Measurements from ENCODE around the gene CLIP2.
"Not testable (repeated sequence)": the region's sequence is repeated elsewhere in the genome, so short reads cannot be mapped to it uniquely, and the experiment has no call there.

The CLIP2 gene

DNA sequence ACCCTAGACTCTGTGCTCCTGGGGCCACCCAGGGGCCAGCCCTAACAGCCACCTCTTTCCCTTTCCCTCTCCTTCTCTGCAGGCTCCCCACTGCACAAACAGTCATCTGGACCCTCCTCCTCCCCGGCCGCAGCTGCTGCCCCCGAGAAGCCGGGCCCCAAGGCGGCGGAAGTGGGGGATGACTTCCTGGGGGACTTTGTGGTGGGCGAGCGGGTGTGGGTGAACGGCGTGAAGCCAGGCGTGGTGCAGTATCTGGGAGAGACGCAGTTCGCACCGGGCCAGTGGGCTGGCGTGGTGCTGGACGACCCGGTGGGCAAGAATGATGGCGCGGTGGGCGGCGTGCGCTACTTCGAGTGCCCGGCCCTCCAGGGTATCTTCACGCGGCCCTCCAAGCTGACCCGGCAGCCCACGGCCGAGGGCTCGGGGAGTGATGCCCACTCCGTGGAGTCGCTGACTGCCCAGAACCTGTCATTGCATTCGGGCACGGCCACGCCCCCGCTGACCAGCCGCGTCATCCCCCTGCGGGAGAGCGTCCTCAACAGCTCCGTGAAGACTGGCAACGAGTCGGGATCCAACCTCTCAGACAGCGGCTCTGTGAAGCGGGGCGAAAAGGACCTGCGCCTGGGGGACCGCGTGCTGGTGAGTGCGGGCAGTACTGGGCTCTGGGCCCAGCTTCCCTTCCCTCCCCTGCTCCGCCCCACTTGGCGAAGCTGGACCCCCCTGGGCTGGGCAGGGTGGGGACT lies 49.3 kb downstream of the CLIP2 start:
- no peak for DNase-seq

DNA sequence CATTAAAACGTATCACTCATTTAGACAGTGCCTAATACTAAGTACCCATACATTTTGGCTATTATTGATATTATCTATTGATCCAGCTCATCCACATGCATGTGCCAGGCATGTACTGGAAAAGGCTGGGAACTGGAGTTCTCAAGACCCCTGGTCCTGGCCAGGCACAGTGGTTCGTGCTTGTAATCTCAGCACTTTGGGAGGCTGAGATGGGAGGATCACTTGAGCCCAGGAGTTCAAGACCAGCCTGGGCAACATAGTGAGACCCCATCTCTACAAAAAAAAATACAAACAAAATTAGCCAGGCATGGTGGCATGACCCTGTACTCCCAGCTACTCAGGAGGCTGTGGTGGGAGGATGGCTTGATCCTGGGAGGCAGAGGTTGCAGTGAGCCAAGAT lies 50.4 kb downstream of the CLIP2 start:
- DNase-seq: not testable (repeated sequence)

DNA sequence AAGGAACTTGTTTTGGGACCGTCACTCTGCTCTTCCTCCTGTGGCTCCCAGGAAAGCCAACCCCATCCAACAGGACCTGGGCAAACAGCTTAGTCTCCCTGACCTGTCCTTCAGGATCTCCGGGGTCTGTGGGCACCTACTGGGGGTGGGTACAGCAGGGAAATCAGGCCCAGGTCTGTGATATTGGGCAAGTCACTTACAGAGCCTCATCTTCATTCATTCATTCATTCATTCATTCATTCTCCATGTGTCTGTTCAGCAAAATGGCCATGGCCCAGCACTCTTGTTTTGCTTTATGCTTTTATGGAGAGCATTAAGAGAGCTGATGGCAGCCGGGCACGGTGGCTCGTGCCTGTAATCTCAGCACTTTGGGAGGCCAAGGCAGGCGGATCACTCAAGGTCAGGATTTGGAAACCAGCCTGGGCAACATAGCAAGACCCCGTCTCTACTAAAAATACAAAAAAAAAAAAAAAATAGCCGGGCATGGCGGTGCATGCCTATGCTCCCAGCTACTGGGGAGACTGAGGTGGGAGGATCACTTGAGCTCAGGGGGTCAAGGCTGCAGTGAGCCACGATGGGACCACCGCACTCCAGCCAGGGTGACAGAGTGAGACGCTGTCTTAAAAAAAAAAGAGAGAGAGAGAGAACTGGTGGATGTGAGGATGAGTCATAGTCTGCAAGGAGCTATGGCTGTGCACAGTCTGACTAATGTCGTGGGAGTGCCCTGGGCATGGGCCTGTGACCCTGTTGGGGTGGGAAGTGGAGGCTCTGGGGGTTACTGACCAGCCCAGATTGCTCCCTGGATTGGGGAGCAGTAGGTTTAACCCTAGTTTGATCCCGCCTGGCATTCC lies 54.3 kb downstream of the CLIP2 start:
- DNase-seq: no peak

DNA sequence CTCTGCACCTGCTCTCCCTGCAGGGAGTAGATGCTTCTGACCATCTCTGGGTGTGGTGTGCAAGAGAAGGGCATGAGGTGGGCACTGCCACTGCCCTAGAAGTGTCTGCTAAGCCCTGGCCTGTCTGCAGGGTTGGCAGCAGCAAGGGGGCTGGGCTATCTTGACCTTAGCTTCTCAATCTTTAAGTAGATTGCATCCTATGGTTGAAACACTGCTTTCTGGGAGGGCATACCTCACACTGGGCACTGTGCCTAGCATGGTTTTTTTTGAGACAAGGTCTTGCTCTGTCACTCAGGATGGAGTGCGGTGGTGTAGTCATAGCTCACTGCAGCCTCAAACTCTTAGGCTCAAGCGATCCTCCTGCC lies 54.9 kb downstream of the CLIP2 start:
- no peak for DNase-seq

- DNase-seq: no peak
Measured at GRCh38 chr7:74344786-74345185, 55.6 kb downstream of the CLIP2 start.

- DNase-seq: no peak
Measured at GRCh38 chr7:74345970-74346369, 56.8 kb downstream of the CLIP2 start.

- no peak for DNase-seq
Measured at GRCh38 chr7:74349621-74350020, 60.4 kb downstream of the CLIP2 start.

GRCh38 chr7:74350751-74351150 lies 61.5 kb downstream of the CLIP2 start:
- no peak for DNase-seq

DNA sequence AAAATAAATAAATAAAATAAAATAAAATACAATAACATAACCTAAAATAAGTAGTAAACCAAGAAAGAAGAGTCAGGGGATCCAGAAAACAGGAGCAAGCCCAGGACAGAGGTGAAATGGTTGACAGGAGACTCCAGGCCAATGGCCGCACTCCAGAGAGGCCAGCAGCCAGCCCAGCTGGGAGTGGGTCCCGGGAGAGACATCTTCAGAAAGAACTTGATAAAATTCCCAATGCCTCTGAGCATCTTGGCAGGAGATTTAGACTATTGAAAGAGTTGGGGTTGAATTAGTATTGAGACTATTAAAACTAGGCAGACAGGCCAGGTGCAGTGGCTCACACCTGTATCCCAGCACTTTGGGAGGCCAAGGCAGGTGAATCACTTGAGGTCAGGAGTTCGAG lies 62.6 kb downstream of the CLIP2 start:
- DNase-seq: no peak

- DNase-seq: not testable (repeated sequence)
Measured at GRCh38 chr7:74352551-74353138, 63.4 kb downstream of the CLIP2 start.

GRCh38 chr7:74354009-74354408 lies 64.8 kb downstream of the CLIP2 start:
- DNase-seq: no peak

GRCh38 chr7:74355091-74355490 lies 65.9 kb downstream of the CLIP2 start:
- DNase-seq: no peak

GRCh38 chr7:74356589-74357315 lies 67.5 kb downstream of the CLIP2 start:
- no peak for DNase-seq

- DNase-seq: no peak
Measured at GRCh38 chr7:74360008-74360407, 70.8 kb downstream of the CLIP2 start.

GRCh38 chr7:74362266-74362665 lies 73.1 kb downstream of the CLIP2 start:
- no peak for DNase-seq

DNA sequence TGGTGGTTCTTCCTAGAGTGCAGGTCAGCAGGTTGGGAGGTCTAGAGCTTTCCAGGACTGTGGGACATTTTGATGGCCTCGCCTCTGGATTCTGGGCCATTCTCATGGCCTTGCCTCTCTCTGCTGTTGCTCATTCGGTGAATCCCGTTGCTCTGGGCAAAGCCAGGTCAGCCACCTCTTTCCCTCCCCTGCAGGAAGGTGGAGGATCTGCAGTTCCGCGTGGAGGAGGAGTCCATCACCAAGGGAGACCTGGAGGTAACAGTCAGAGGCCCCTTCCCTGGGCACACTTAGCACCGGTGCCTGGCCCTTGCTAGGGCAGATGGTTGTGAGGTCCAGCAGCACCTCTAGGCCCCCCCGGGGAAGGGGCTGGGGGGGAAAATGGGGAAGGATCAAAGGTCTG lies 74.9 kb downstream of the CLIP2 start:
- no peak for DNase-seq

GRCh38 chr7:74365322-74366022 lies 76.3 kb downstream of the CLIP2 start:
- DNase-seq: no peak

- no peak for DNase-seq
Measured at GRCh38 chr7:74371381-74372341, 82.5 kb downstream of the CLIP2 start.

DNA sequence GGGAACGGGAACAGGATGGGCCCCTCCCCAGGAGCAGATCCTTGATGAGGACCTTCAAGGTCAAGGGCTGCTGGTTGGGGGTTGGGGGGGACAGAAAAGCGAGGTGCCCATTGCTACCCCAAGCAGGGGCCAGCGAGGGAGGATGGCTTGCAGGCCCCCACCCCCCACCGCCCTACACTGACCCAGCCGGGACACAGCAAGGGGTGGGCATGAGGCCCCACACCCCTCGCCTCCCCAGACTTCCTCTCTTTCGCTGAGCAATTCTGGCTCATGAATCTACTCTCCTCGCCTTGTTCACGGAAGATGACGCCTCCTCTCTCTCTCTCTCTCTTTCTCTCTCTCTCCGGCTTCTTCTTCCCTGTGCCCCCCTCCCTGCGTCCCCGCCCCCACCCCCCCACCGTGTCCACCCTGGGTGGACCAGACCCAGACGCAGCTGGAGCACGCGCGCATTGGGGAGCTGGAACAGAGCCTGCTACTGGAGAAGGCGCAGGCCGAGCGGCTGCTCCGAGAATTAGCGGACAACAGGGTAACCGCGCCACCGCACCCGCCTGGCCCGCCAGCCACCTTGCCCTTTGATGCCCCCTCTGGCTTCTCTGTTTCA lies 83.4 kb downstream of the CLIP2 start:
- DNase-seq: no peak

GRCh38 chr7:74373536-74373935 lies 84.3 kb downstream of the CLIP2 start:
- no peak for DNase-seq

GRCh38 chr7:74375726-74376220 lies 86.6 kb downstream of the CLIP2 start:
- DNase-seq: no peak

Data from activated CD4-positive, alpha-beta T cell treated with anti-CD3 and anti-CD28 coated beads for 1 hour (primary cell).